DOHH2 (cell line): ENCODE data around the gene EXOC3.

Experiments
- EZH2phosphoT487 ChIP-seq: fragments of 200-600 bp; sonication (generic); IDR thresholded peaks from 2 replicates; pipeline ENCODE4 v1.6.1; 2017; ENCODE audit warnings: borderline replicate concordance, mild to moderate bottlenecking, antibody characterized with exemption, low read length, moderate library complexity, mixed read lengths
- TF ChIP-seq, protein P1 (sequence below): fragments of 200-600 bp; sonication (generic); IDR thresholded peaks from one replicate; pipeline ENCODE4 v1.5.1; 2014; ENCODE audit warnings: antibody characterized with exemption, mild to moderate bottlenecking, low read depth, low read length; ENCODE audit not compliant: poor library complexity, severe bottlenecking

DNA sequence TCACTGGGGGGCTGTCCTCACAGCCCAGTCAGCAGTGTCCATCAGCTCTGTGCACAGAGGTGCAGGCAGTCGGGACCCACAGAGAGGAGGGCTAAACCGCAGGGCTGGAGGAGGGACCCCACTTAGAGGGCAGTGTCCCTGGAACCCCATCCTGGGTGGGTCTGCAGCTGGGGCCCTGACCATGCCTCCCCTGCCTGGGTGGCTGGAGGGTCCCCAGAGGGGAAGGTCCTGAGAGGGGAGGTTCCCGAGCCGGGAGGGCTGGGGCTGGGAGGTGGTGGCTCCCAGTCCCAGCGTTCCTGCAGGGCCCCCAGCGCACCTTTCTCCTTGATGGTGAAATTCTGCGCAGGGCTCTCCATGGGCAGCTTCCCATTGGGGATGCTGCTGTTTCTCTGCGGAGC lies 32.7 kb downstream of the EXOC3 start:
- TF ChIP-seq, protein P1, sequence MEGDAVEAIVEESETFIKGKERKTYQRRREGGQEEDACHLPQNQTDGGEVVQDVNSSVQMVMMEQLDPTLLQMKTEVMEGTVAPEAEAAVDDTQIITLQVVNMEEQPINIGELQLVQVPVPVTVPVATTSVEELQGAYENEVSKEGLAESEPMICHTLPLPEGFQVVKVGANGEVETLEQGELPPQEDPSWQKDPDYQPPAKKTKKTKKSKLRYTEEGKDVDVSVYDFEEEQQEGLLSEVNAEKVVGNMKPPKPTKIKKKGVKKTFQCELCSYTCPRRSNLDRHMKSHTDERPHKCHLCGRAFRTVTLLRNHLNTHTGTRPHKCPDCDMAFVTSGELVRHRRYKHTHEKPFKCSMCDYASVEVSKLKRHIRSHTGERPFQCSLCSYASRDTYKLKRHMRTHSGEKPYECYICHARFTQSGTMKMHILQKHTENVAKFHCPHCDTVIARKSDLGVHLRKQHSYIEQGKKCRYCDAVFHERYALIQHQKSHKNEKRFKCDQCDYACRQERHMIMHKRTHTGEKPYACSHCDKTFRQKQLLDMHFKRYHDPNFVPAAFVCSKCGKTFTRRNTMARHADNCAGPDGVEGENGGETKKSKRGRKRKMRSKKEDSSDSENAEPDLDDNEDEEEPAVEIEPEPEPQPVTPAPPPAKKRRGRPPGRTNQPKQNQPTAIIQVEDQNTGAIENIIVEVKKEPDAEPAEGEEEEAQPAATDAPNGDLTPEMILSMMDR, result no peak
- no peak for TF ChIP-seq EZH2phosphoT487
